Forelimb muscle (tissue), 1 donor: ENCODE measurements around the gene KCNT2. TPM values are rescaled to one million over a fixed set of nuclear protein-coding genes. Genes with fewer than 3 reads are reported as not detected.
"Not testable (repeated sequence)": the region's sequence is repeated elsewhere in the genome, so short reads cannot be mapped to it uniquely, and the experiment has no call there.

ENCODE experiments used
- DNase-seq: peaks from one replicate; pipeline ENCODE4 v3.0.0-alpha.2; 2013; ENCODE audit warnings: low read depth
- polyA plus RNA-seq: library from polyadenylated mRNA; unstranded; fragments of 120-200 nt; gene quantifications from one replicate; pipeline ENCODE4 v1.2.1, GENCODE V29; 2013; ENCODE audit not compliant: insufficient read length

Gene KCNT2
- polyA plus RNA-seq, 1 donor, result 6.4 TPM

- no peak for DNase-seq
Measured at GRCh38 chr1:196319301-196319700, 288.9 kb downstream of the KCNT2 start.

DNA sequence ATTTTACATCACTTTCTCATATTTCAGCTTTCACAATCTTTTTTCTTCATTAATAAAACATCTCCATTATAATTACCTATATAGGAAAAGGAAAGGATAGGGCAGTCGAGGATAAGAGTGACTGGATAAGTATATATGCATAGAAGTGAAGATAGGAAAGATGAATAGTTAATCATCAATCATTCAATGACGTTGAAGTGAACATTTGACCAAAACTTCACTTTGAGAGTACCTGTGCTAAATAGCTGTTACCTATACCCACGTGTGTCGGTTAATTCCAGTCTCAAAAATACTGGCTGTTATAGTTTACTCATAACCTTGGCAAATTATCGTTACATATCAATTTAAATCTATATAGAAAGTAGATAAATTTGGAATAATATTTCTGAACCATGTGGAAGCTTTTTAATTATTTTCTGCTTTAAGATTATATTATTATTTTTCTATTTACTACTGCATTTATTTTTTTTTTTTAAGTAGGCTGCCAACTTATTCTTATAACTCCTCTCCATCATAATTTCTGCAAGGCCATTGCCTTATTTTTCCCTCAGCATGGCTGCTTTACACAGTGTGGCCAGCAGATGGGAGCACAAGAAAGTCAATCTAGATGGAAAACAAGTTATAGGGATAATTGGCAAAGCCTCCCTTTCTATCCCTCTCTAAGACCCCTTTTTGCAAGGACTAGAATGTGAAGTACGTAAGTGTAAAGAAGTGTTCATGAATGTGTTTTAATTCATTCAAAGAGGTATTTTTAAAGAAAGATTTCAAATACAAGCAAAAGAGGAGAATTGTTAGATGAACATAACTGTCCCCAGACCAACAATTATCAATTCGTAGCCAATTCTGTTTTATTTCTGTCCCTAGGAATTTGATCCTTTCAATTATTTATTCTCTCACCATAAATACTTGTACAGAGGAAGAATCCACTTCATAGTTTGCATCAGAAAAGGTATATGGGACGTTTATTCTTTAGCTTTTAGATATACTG is 290.4 kb downstream of the KCNT2 start:
- peak; percentile 9 for DNase-seq

DNA sequence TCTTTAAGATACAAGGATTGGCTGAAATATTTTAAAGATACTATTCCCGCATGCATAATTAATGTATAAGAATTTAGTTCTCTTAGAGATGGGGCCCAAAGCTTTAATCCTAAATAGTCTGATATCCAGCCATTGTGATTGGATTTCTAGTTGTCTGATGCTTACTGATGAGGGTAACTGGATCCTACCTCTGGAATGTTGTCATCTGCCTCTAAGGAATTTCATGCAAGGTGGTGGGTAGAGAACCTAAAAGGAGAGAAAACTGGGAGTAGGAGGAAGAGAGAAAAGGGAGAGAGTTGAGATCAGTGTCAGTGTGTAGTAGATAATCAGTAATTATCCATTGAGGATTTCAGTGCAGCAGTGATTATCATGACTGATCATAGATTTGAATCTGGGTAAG is 295.5 kb downstream of the KCNT2 start:
- DNase-seq, result no peak

DNA sequence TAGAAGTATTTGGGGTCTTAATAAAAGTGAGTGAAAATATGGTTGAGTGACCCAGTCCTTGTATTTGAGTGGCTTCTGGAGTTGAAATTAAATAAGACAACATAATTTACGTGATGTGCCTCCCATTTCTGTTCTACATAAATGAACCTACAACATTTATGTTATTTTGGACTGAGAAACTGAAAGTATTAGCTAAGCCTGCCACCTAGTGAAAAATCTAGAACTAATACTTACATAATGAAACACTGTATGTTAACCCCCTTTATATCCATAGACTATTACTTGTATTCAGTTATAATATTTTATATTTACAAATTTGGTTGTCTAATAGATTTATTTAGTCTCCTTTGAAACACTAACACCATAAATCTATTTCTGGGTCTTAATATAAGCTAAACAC is 298.9 kb downstream of the KCNT2 start:
- peak; percentile 11 for DNase-seq

- no peak for DNase-seq
Measured at GRCh38 chr1:196308176-196308575, 300.1 kb downstream of the KCNT2 start.

- no peak for DNase-seq
Measured at GRCh38 chr1:196306421-196306820, 301.8 kb downstream of the KCNT2 start.

- no peak for DNase-seq
Measured at GRCh38 chr1:196305216-196305615, 303.0 kb downstream of the KCNT2 start.

DNA sequence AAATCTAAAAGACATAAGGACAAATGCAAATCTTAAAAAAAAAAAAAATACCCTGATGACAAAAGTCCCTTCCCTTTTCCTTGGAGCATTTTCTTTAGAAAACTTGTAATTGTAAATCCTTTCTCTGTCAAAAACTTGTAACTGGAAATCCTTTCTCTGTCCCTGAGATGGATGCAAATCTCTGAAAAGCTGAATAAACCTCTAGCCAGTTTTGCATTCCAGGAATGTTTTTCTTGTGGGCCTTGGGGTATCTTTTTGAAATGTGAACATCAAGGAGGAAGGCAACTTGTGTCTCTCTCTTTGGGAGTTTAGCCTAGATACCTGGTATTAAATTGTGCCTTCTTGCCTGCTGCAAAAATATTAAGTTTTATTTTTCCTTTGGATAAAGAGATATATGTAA is 305.3 kb downstream of the KCNT2 start:
- no peak for DNase-seq

DNA sequence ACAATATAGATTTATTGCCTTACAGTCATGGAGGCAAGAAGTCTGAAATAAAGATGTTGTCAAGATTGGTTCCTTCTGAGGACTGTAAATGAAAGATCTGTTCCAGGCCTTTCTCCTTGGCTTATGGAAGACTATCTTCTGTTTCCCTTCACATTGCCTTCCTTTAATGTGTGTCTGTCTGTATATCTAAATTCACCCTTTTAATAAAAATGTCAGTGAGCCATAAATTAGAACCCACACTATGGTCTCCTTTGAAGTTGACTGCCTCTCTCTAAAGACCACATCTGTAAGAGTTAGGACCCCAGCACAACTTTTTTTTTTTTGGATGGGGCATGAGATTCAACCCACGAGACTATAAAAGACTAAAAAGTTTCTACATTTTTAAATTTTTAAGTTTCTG is 305.8 kb downstream of the KCNT2 start:
- no peak for DNase-seq

GRCh38 chr1:196295766-196296165 is 312.5 kb downstream of the KCNT2 start:
- DNase-seq, result no peak

DNA sequence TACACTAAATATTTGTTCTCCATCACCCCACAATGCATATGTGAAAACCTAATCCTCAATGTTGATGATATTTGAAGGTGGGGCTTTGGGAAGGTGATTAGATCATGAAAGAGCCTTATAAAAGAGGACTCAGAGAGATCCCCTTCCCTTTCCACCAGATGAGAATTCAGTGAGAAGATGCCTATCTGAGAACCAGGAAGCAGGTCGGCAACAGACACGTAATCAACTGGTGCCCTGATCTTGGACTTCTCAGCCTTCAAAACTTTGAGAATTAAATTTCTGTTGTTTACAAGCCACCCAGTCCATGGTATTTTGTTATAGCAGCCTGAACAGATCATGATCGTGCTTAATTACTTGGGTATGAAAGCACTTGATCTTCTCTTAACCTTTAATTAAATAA is 329.4 kb downstream of the KCNT2 start:
- no peak for DNase-seq

GRCh38 chr1:196277860-196278259 is 330.4 kb downstream of the KCNT2 start:
- DNase-seq, result no peak

GRCh38 chr1:196271212-196271947 is 336.9 kb downstream of the KCNT2 start:
- no peak for DNase-seq

GRCh38 chr1:196263086-196263485 is 345.2 kb downstream of the KCNT2 start:
- DNase-seq, result not testable (repeated sequence)

DNA sequence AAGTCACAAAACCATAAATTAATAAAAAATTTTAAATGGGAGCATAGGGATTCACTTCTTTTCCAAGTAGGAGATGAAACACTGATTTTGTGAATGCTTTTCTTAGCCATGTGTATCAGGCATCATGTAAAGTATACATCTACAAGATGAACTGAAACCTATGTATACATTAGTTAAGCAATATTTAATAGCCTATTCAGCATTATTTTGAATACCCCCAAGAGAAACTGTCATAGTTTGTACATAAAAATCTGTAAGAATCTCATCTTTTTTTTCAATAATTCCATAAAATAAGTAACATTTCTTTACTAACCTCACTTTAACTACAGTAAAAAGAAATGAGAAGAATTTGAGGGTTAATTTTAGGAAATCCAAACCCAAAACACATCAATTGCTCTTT is 348.0 kb downstream of the KCNT2 start:
- DNase-seq, result no peak

DNA sequence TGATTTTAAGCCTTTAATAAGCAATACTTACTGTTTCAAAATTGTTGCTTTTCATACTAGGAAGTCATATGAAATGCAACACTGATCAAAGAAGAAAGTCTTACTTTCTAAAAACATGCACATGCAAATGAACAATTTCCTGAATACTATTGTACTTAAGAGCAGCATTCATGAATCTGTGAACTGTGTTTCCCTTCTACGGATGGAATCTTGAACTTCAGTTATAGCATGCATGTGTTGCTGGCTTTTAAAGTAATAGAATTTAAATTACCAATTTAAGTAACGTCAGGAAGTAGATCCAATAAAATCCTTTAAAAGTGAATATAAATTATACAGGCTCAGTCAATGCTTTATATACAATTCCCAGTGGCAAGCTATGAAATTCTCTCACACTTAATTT is 348.9 kb downstream of the KCNT2 start:
- DNase-seq, result no peak

DNA sequence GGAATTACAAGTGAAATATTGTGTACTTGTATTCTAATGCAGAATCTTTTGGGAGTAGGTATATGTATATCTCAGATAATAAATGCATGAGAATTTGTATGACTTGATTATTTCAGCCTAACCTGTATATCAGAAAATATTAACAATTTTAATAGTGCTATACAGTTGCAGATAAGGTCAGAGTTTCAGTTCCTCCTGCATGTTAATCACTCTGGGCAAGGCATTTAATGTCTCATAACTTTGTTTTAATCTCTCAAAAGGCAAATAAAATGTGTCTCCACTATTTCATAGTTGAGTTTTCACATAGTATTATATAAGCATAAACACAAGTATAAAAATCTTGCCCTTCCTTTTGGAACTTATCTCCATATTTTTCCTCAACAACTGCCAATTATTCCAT is 352.5 kb downstream of the KCNT2 start:
- DNase-seq, result no peak

- DNase-seq, result no peak
Measured at GRCh38 chr1:196229546-196229945, 378.7 kb downstream of the KCNT2 start.

DNA sequence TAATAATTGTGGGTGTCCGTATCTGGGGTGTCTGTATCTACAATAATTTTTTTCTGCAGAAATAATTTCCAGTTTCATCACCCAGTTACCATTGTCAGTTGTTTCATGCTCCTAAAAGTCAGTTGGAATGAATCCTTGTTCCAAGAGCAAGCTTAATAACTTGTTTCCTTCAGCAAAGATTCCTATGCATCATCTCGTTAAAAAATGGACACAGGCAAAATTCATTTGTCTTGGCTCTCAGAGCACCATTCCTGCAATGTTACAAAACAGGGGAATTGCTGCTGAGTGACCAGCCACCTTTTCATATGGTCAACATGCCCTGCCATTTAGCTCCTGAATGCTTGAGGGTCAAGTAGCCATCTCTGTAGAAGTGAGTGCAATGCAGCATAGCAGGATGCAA is 393.4 kb downstream of the KCNT2 start:
- no peak for DNase-seq

GRCh38 chr1:196209983-196210382 is 398.3 kb downstream of the KCNT2 start:
- no peak for DNase-seq

- no peak for DNase-seq
Measured at GRCh38 chr1:196209265-196209664, 399.0 kb downstream of the KCNT2 start.

- no peak for DNase-seq
Measured at GRCh38 chr1:196207612-196208217, 400.5 kb downstream of the KCNT2 start.
